Thyroid gland (tissue), 4 donors: ENCODE measurements around the gene ATP7B. TPM values are rescaled to one million over a fixed set of nuclear protein-coding genes. Genes with fewer than 3 reads are reported as not detected.

Experiments used
- DNase-seq, 2 donors: peaks; one replicate each; pipeline ENCODE4 v3.0.0-alpha.2; 2019
- H3K27ac ChIP-seq, 3 donors: fragments of 200-600 bp; sonication (generic); 1 replicate in 2 of 3; 2 replicates in 1 of 3; pipeline ENCODE4 v1.5.1; 2016 to 2019; ENCODE audit warnings: mild to moderate bottlenecking in 1 of 3, moderate library complexity in 1 of 3
- H3K27me3 ChIP-seq: fragments of 200-600 bp; sonication (generic); one replicate; pipeline ENCODE4 v1.5.1; 2019
- H3K36me3 ChIP-seq, 2 donors: fragments of 200-600 bp; sonication (generic); one replicate each; pipeline ENCODE4 v1.5.1; 2016 to 2019
- H3K4me1 ChIP-seq, 2 donors: fragments of 200-600 bp; sonication (generic); one replicate each; pipeline ENCODE4 v1.5.1; 2017 to 2019
- H3K4me3 ChIP-seq, 3 donors: fragments of 200-600 bp; sonication (generic); replicated peaks in 1 of 3; 1 replicate in 2 of 3; 2 replicates in 1 of 3; pipeline ENCODE4 v1.5.1; 2016; ENCODE audit warnings: mild to moderate bottlenecking in 1 of 3
- H3K9me3 ChIP-seq: fragments of 200-600 bp; sonication (generic); one replicate; pipeline ENCODE4 v1.5.1; 2017
- CTCF ChIP-seq, 6 experiments: fragments of 200-600 bp in 3 of 6; fragments of 450-650 bp in 3 of 6; sonication (generic) in 3 of 6; IDR thresholded peaks; one replicate each; pipeline ENCODE4 v1.5.1; 2016 to 2019; ENCODE audit warnings: antibody characterized with exemption in 6 of 6, mild to moderate bottlenecking in 2 of 6, inconsistent platforms in 1 of 6, moderate library complexity in 1 of 6
- POLR2A ChIP-seq, 2 donors: fragments of 450-650 bp; IDR thresholded peaks; one replicate each; pipeline ENCODE4 v1.6.1; 2017; ENCODE audit warnings: antibody characterized with exemption in 2 of 2, mild to moderate bottlenecking in 2 of 2, moderate library complexity in 1 of 2
- WGBS, 2 donors: methylation state at CpG; one replicate each; pipeline ENCODE4 v1.1.5; 2017; 5-methylcytosine and 5-hydroxymethylcytosine counted together
- intact Hi-C: fragments of 100-400 bp; cut with DNase I; formaldehyde crosslinking; loops from one replicate; pipeline ENCODE4 v1.15.1; 2023
- total RNA-seq, 4 donors: library from RNA; depleted of rRNA; stranded (reverse); fragments of >200 nt; gene quantifications; one replicate each; pipeline ENCODE4 v1.2.3, GENCODE V29; 2016

The ATP7B gene
- total RNA-seq, 4 donors from 2014 or later: 3.8 to 10.1 (median 5.6) TPM

- no peak for DNase-seq
- no peaks in the 10 kb centered on the region for H3K27me3 ChIP-seq
- WGBS, 2 donors: 28 to 39% methylated on average over 5 to 6 of the region's 6 CpGs
- TF ChIP-seq POLR2A (IDR thresholded peaks at IDR 0.05) (no peak), CTCF (IDR thresholded peaks at IDR 0.05) (no peak)
- no peaks in the 10 kb centered on the region for H3K9me3 ChIP-seq
- peak overlapping the region; percentile 28 to 68 (median 62) for H3K27ac ChIP-seq
- intact Hi-C loops: no loop called here
- H3K36me3 ChIP-seq: no peaks in the 10 kb centered on the region
- H3K4me1 ChIP-seq: peaks cover 21 to 27% of the 10 kb centered on the region in 2 donors
- no peak overlapping the region for H3K4me3 ChIP-seq
Observed at GRCh38 chr13:51998723-51999509, 12.3 kb downstream of the ATP7B start.

GRCh38 chr13:51997641-51998330 lies 13.5 kb downstream of the ATP7B start:
- H3K27ac ChIP-seq: no peak overlapping the region
- H3K4me1 ChIP-seq: peaks cover 21 to 27% of the 10 kb centered on the region in 2 donors
- H3K9me3 ChIP-seq: no peaks in the 10 kb centered on the region
- WGBS, 2 donors: 80 to 83% methylated on average over 8 of the region's 8 CpGs
- no peak for DNase-seq
- H3K36me3 ChIP-seq: no peaks in the 10 kb centered on the region
- intact Hi-C loops: no loop called here
- no peak overlapping the region for H3K4me3 ChIP-seq
- no peak for TF ChIP-seq POLR2A (IDR thresholded peaks at IDR 0.05)
- TF ChIP-seq CTCF (IDR thresholded peaks at IDR 0.05): no peak
- no peaks in the 10 kb centered on the region for H3K27me3 ChIP-seq

- Histone ChIP-seq H3K4me1 (peaks cover 21 to 27% of the 10 kb centered on the region in 2 donors), H3K27ac (no peak overlapping the region), H3K4me3 (no peak overlapping the region), H3K36me3 (no peaks in the 10 kb centered on the region), H3K27me3 (no peaks in the 10 kb centered on the region), H3K9me3 (no peaks in the 10 kb centered on the region)
- TF ChIP-seq POLR2A (IDR thresholded peaks at IDR 0.05): no peak
- TF ChIP-seq CTCF (IDR thresholded peaks at IDR 0.05): no peak
- intact Hi-C loops: no loop called here
- 97 to 99% methylated on average over 2 of the region's 2 CpGs for WGBS, 2 donors
- no peak for DNase-seq
Observed at GRCh38 chr13:51997186-51997585, 14.1 kb downstream of the ATP7B start.

GRCh38 chr13:51996641-51997040 lies 14.6 kb downstream of the ATP7B start:
- intact Hi-C loops: no loop called here
- Histone ChIP-seq H3K27ac (no peak overlapping the region), H3K27me3 (no peaks in the 10 kb centered on the region), H3K4me1 (peaks cover 21 to 27% of the 10 kb centered on the region in 2 donors), H3K9me3 (no peaks in the 10 kb centered on the region), H3K36me3 (no peaks in the 10 kb centered on the region), H3K4me3 (no peak overlapping the region)
- DNase-seq: no peak
- WGBS, 2 donors: 93 to 96% methylated on average over 4 of the region's 4 CpGs
- TF ChIP-seq POLR2A (IDR thresholded peaks at IDR 0.05): no peak

GRCh38 chr13:51995677-51996551 lies 15.3 kb downstream of the ATP7B start:
- H3K27ac ChIP-seq: peak overlapping the region in 1 of 3 donors; percentile 30
- H3K4me1 ChIP-seq: peaks cover 21 to 27% of the 10 kb centered on the region in 2 donors
- TF ChIP-seq CTCF (IDR thresholded peaks at IDR 0.05) (peak in 1 of 6 experiments; percentile 1), POLR2A (IDR thresholded peaks at IDR 0.05) (no peak)
- H3K36me3 ChIP-seq: no peaks in the 10 kb centered on the region
- no peaks in the 10 kb centered on the region for H3K9me3 ChIP-seq
- H3K4me3 ChIP-seq: no peak overlapping the region
- no peaks in the 10 kb centered on the region for H3K27me3 ChIP-seq
- intact Hi-C loops: no loop called here
- 27 to 42% methylated on average over 9 of the region's 9 CpGs for WGBS, 2 donors
- DNase-seq: peak; percentile 22 to 49
